ENCODE results near the gene TPCN2. TPM values are rescaled to one million over a fixed set of nuclear protein-coding genes. Genes with fewer than 3 reads are reported as not detected.

Gene TPCN2
- total RNA-seq, 1 donor from 2014 or later, result 9.5 TPM

GRCh38 chr11:69051381-69052342 is 2.9 kb downstream of the TPCN2 start:
- H3K4me1 ChIP-seq (ENCODE audit: insufficient read depth, low read length), result peaks cover 15% of the 10 kb centered on the region
- no peak overlapping the region for H2AFZ ChIP-seq (ENCODE audit: low read depth, low read length)
- H3K27ac ChIP-seq (ENCODE audit: low read depth, low read length), result no peak overlapping the region
- FAIRE-seq (no peak), DNase-seq (ENCODE audit: low read depth) (no peak)
- Mint-ChIP-seq H3K4me1 (ENCODE audit: low read depth, unreplicated experiment) (no peaks in the 10 kb centered on the region), H3K4me3 (ENCODE audit: unreplicated experiment) (peak overlapping the region; percentile 62), H3K27ac (ENCODE audit: unreplicated experiment) (no peak overlapping the region), H3K36me3 (ENCODE audit: low read depth, unreplicated experiment) (peaks cover 2% of the 10 kb centered on the region), H3K27me3 (ENCODE audit: low read depth, unreplicated experiment) (no peaks in the 10 kb centered on the region), H3K9me3 (ENCODE audit: unreplicated experiment) (no peaks in the 10 kb centered on the region)
- H3K9me3 ChIP-seq (ENCODE audit: insufficient read depth, low read depth, low read length), result no peaks in the 10 kb centered on the region
- no peak overlapping the region for H3K4me3 ChIP-seq (ENCODE audit: insufficient read depth, low read depth, low read length)
- H3K9ac ChIP-seq (ENCODE audit: low read length), result no peak overlapping the region
- no peaks in the 10 kb centered on the region for H3K27me3 ChIP-seq (ENCODE audit: insufficient read depth, low read length)
- TF ChIP-seq EZH2 (IDR thresholded peaks at IDR 0.05; ENCODE audit: insufficient read depth, low read length) (no peak), CTCF (IDR thresholded peaks at IDR 0.05; ENCODE audit: insufficient read depth, low read depth, low read length) (no peak)
- H4K20me1 ChIP-seq (ENCODE audit: insufficient read depth, low read length), result peaks cover 57% of the 10 kb centered on the region
- no peaks in the 10 kb centered on the region for H3K36me3 ChIP-seq (ENCODE audit: insufficient read depth, low read length)
- no peak overlapping the region for H3K4me2 ChIP-seq (ENCODE audit: low read length)
- H3K79me2 ChIP-seq (ENCODE audit: insufficient read depth, low read length), result peaks cover 57% of the 10 kb centered on the region

- H3K9me3 Mint-ChIP-seq (ENCODE audit: unreplicated experiment), result no peaks in the 10 kb centered on the region
- FAIRE-seq, result no peak
- no peak overlapping the region for H3K27ac Mint-ChIP-seq (ENCODE audit: unreplicated experiment)
These were observed 3.8 kb downstream of the TPCN2 start for GRCh38 chr11:69052343-69053168.

More at GRCh38 chr11:69052343-69053168, 3.8 kb downstream of the TPCN2 start:
- H3K36me3 Mint-ChIP-seq (ENCODE audit: low read depth, unreplicated experiment), result peaks cover 2% of the 10 kb centered on the region
- H3K4me1 Mint-ChIP-seq (ENCODE audit: low read depth, unreplicated experiment), result no peaks in the 10 kb centered on the region
- H3K27me3 Mint-ChIP-seq (ENCODE audit: low read depth, unreplicated experiment), result no peaks in the 10 kb centered on the region
- DNase-seq (ENCODE audit: low read depth), result no peak
- Histone ChIP-seq H3K27me3 (ENCODE audit: insufficient read depth, low read length) (no peaks in the 10 kb centered on the region), H4K20me1 (ENCODE audit: insufficient read depth, low read length) (peaks cover 62% of the 10 kb centered on the region), H3K4me3 (ENCODE audit: insufficient read depth, low read depth, low read length) (no peak overlapping the region), H3K9ac (ENCODE audit: low read length) (no peak overlapping the region), H3K36me3 (ENCODE audit: insufficient read depth, low read length) (no peaks in the 10 kb centered on the region), H3K4me1 (ENCODE audit: insufficient read depth, low read length) (peaks cover 15% of the 10 kb centered on the region), H2AFZ (ENCODE audit: low read depth, low read length) (no peak overlapping the region), H3K4me2 (ENCODE audit: low read length) (no peak overlapping the region), H3K79me2 (ENCODE audit: insufficient read depth, low read length) (peaks cover 60% of the 10 kb centered on the region), H3K9me3 (ENCODE audit: insufficient read depth, low read depth, low read length) (no peaks in the 10 kb centered on the region), H3K27ac (ENCODE audit: low read depth, low read length) (no peak overlapping the region)
- no peak overlapping the region for H3K4me3 Mint-ChIP-seq (ENCODE audit: unreplicated experiment)
- TF ChIP-seq EZH2 (IDR thresholded peaks at IDR 0.05; ENCODE audit: insufficient read depth, low read length), result no peak
- TF ChIP-seq CTCF (IDR thresholded peaks at IDR 0.05; ENCODE audit: insufficient read depth, low read depth, low read length), result no peak
